HG03060 (cell line): ENCODE measurements around the gene SCGB1D4.
"Not testable (repeated sequence)": the region's sequence is repeated elsewhere in the genome, so short reads cannot be mapped to it uniquely, and the experiment has no call there.

Experiments
- ATAC-seq: cut with Tn5 transposase; IDR thresholded peaks from one replicate; pipeline ENCODE4 v1.9.1; 2021; ENCODE audit warnings: low read depth, moderate number of reproducible peaks; ENCODE audit not compliant: unreplicated experiment

The SCGB1D4 gene

DNA sequence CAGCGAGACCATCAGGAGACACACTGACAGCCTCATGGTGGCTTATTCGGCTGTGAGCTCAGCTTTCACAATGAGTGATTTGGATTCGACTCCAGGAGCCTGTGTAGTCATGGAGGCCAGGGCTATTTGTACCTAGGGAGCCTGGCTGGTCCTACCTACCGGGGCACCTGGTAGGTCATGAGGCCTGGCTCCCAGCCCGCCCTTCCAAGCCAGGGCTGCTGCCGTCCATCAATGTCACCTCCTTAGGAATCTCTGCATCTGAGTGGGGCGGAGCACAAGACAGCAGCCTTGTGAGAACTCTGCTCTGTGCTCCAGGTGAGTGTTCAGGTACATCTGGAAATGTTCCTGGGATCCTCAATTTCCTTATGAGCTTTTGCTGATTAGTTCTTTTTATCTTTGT lies at the start of gene SCGB1D4:
SCGB1D4 (minus strand) TSS at position 101 of the 400 bp plus-strand sequence; CDS start at position 36, 65 bp downstream.
- ATAC-seq, result no peak

DNA sequence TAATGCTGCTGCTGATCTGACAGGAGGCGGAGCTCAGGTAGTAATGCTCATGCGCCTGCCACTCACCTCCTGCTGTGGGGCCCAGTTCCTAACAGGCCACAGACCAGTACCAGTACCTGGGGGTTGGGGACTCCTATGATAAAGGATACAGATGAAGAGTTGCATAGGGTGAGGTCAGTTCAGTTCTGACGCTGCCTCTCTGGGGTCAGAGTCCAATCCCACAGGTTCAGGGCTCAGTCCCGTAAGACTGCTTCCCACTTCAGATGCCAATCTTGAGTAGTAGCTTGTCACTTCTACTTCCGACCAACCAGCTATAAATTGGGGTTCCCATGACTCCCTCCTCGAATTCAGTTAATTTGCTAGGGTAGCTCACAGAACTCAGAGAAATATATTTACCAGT lies 47.0 kb upstream of the SCGB1D4 start:
- no peak for ATAC-seq

DNA sequence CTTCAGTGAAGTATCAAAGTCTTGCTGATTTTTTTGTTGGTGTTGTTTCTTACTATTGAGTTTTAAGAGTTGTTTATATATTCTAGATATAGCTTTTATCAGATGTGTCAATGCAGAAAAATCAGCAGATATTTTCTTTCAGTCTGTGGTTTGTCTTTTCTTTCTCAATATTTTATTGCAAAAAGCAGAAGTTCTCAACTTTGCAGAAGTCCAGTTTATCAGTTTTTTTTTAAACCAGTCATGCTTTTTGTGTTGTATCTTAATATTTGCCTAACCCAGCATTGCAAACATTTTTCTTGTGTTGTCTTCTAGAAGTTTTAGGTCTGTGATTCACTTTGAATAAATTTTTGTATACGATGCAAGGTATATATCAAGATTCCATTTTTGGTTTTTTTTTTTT lies 45.3 kb upstream of the SCGB1D4 start:
- ATAC-seq, result no peak

DNA sequence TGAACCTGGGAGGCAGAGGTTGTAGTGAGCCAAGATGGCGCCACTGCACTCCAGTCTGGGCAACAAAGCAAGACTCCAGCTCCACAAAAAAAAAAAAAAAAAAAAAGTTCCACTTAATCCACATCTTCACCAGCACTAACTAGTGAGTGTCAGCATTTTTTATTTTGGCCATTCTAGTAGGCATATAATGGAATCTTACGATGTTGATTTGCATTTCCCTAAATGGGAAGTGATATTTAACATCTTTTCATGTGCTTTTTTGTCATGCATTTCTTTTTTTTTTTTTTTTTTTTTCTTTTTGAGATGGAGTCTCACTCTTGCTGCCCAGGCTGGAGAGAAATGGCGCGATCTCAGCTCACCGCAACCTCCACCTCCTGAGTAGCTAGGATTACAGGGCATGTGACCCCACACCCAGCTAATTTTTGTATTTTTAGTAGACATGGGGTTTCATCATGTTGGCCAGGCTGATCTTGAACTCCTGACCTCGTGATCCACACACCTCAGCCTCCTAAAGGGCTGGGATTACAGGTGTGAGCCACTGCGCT lies 44.8 kb upstream of the SCGB1D4 start:
- not testable (repeated sequence) for ATAC-seq

- no peak for ATAC-seq
These were observed 42.7 kb upstream of the SCGB1D4 start for GRCh38 chr11:62341588-62341987.

DNA sequence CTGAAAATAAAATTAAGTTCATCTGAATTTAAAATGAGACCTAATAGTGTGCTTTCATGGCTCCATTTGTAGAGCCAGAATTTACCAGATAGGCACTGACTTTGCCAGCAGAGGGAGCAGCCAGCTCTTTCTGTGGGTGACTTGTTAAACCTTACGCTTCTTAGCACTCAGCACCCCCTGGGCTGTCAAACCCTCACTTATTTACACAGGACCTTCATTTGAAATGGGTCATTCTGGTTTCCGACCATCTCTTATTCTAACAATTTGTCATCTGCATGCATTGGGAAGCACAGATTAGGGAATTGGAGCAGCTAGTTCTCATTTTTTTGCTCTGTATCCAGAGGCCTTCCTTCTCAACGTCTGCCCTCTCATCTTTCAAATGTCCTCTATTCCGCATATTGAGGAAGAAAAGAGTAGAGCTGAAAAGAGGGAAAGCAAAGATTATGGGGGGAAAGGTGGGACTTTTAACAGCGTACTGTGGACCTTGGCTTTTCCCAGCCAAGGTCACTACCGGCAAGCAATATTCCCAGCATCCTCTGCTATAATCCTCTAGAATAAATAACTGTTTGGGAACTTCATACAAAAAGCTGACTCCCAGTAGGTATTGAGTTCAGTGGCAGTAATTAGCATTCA lies 41.5 kb upstream of the SCGB1D4 start:
- ATAC-seq, result no peak

GRCh38 chr11:62338218-62338617 lies 39.3 kb upstream of the SCGB1D4 start:
- ATAC-seq, result no peak

DNA sequence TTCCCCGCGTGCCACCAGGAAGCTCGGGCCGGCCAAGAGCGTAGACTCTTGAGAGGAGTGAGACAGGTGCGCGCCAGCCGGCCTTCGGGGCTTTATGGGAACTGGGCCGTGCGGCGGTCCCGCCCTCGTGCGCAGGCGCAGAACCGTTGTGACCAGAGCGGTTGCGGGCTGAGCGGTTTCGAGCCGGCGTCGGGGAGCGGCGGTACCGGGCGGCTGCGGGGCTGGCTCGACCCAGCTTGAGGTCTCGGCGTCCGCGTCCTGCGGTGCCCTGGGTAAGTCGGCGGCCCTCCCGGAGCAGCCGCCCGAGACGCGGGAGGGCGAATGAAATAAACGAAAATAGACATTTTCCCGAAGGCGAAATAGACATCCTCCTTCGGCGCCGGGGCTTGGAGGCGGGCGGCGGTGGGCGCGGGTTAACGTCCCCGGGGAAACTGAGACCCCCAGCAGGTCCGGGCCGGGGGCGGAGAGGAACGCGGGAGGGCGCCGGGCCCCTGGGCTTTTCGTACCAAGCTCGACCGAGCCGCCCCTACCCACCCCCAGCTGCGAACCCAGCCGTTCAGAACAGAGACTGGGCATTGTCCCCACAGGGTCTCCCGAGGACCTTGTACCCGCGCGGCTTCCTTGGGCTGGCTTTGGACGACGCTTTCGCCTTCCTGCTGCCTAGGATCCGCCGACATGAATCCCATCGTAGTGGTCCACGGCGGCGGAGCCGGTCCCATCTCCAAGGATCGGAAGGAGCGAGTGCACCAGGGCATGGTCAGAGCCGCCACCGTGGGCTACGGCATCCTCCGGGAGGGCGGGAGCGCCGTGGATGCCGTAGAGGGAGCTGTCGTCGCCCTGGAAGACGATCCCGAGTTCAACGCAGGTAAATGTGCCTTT lies 38.7 kb upstream of the SCGB1D4 start, which contains the start of gene ASRGL1:
ASRGL1 (plus strand) TSS at position 146 of the 879 bp plus-strand sequence; CDS start at position 676, 530 bp downstream.
- no peak for ATAC-seq

- ATAC-seq, result not testable (repeated sequence)
These were observed 38.1 kb upstream of the SCGB1D4 start for GRCh38 chr11:62336949-62337302.

GRCh38 chr11:62333768-62334167 lies 34.9 kb upstream of the SCGB1D4 start:
- no peak for ATAC-seq

GRCh38 chr11:62331264-62331663 lies 32.4 kb upstream of the SCGB1D4 start:
- not testable (repeated sequence) for ATAC-seq

DNA sequence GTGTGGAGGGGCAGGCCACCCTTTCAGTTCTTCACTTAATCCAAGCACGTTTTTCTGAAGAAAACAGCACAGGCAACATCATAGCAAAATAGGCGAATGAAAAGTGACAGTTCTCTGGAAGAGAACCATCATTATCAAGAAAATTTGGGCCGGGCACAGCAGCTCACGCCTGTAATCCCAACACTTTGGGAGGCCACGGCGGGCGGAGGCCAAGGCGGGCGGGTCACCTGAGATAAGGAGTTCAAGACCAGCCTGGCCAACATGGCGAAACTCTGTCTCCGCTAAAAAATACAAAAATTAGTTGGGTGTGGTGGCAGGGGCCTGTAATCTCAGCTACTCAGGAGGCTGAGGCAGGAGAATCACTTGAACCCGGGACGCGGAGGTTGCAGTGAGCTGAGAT lies 28.7 kb upstream of the SCGB1D4 start:
- not testable (repeated sequence) for ATAC-seq

DNA sequence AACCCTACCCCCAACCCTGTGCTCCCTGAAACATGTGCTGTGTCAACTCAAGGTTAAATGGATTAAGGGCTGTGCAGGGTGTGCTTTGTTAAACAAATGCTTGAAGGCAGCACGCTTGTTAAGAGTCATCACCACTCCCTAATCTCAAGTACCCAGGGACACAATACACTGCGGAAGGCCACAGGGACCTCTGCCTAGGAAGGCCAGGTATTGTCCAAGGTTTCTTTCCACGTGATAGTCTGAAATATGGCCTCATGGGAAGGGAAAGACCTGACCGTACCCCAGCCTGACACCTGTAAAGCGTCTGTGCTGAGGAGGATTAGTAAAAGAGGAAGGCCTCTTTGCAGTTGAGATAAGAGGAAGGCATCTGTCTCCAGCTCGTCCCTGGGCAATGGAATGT lies 27.8 kb upstream of the SCGB1D4 start:
- ATAC-seq, result not testable (repeated sequence)

DNA sequence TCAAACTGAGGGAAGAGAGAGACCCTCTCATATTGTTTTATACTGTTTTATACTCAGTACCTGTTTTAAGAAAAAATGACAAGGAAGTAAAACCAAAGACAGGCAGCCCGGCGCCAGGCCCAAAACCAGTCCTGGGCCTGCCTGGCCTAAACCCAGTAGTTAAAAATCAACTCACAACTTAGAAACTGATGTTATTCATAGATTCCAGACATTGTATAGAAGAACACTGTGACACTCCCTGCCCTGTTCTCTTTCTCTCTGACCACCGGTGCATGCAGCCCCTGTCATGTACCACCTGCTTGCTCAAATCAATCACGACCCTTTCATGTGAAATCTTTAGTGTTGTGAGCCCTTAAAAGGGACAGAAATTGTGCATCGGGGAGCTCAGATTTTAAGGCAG lies 26.9 kb upstream of the SCGB1D4 start:
- not testable (repeated sequence) for ATAC-seq

DNA sequence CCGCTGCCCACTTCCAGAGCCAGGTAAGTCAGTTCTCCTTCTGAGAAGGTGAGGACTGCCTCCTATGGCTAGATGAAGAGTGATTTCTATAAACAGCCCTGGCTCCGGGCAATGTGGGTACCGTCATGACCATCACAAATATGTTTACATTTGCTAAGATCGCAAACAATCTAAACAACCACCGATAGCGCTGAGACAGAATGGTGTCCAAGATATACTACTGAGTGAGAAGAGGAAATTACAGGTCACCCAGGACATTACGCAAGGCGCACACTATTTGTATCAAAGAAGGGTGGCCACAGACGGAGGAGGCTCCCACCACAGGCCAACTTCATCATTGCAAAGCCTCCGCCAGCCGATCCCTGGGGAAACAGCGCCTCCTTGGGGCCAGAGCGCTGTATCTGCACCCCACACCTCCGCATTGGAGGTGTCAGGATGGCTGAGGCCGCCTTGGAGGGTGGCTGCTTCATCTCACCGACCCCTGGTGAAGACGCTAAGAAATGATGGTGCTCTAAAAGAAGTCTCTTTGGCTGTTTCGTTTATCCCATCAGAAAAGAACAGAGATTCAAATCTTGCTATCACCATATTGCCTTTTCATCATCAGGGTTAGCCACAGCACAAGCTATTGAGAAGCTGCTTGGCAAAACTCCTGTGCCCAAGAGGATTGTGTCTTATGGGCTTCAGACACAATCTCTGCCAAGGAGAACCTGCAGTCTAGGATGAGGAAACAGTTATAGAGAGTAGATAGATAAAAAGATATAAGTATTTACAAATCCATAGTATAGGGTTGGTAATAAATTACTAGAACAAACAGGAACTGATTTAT lies 26.1 kb upstream of the SCGB1D4 start:
- no peak for ATAC-seq

GRCh38 chr11:62322524-62322923 lies 23.6 kb upstream of the SCGB1D4 start:
- ATAC-seq, result no peak

DNA sequence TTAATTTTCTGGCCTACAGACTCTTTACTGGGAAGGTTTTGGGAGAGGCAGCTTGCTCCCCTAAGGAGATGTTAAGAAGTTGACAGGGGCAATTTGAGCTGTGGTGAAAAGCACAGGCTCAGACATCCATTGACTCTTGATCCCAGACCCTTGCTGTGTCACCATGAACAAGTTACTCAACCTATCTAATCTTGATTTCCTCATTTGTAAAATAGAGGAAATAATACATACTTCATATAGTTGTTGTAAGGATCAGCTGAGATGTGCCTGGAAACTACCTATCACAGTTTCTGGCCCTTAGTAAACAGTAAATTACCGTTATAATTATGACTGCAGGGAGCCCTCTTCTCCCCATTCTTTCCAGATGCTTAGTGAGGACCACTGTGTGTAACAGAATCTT lies 16.6 kb upstream of the SCGB1D4 start:
- ATAC-seq, result no peak

GRCh38 chr11:62309991-62310390 lies 11.1 kb upstream of the SCGB1D4 start:
- ATAC-seq, result no peak

DNA sequence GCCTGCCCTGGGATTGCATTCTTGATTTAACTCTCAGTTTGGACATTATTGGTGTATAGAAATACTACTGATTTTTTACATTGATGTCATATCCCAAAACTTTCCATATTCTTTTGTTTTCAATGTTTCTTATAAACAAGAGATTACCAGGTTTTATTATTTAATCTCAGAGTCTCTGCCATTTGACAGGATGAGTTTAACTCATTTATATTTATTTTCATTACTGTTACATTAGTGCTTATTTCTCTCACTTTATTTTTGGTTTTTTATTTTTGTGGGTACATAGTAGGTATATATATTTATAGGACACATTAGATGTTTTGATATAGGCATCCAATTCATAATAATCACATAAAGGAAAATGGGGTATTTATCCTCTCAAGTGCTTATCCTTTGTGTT lies 9.1 kb upstream of the SCGB1D4 start:
- ATAC-seq, result no peak

GRCh38 chr11:62306227-62306626 lies 7.4 kb upstream of the SCGB1D4 start:
- no peak for ATAC-seq

- ATAC-seq, result no peak
These were observed 3.4 kb downstream of the SCGB1D4 start for GRCh38 chr11:62295504-62295903.
